ENCODE measurements around the gene OSBP2. TPM values are rescaled to one million over a fixed set of nuclear protein-coding genes. Genes with fewer than 3 reads are reported as not detected.

Gene OSBP2
- total and polyA plus RNA-seq, 2 experiments from 2014 or later = 2.1 to 2.9 TPM

DNA sequence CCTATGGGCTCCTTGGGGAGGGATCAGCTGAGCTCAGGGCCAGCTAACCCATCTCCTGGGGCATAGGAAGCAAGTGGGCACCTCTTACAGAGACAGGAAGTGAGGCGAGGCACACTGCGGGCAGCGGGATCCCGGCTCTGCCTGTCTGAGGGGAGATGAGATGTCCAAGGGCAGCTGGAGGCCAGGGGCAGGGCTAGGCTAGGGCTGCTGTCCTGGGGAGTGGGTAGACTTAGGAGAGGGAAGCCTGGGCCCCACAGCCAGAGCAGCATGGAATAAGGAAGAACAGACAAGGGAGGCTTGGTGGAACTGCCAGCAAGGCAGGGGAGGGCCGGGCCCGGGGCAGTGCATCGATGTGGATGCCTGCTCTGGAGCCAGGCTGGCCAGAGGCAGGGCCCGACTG is 197.6 kb downstream of the OSBP2 start:
- no peaks in the 10 kb centered on the region for H3K36me3 ChIP-seq (ENCODE audit: insufficient read depth)
- no peaks in the 10 kb centered on the region for H3K4me1 ChIP-seq (ENCODE audit: insufficient read depth)
- no peak overlapping the region for H3K27ac ChIP-seq (ENCODE audit: low read depth)
- H3K27me3 ChIP-seq (ENCODE audit: insufficient read depth) = no peaks in the 10 kb centered on the region
- DNase-seq (ENCODE audit: low spot score) (no peak), ATAC-seq (no peak)
- H3K4me1 Mint-ChIP-seq = peaks cover 22% of the 10 kb centered on the region
- no peak overlapping the region for H3K4me2 ChIP-seq
- no peaks in the 10 kb centered on the region for H3K79me2 ChIP-seq (replicated peaks; ENCODE audit: insufficient read depth)
- TF ChIP-seq STAT1 (IDR thresholded peaks at IDR 0.05; ENCODE audit: unreplicated experiment) (no peak), ZNF114 (CRISPR knock-in tag; IDR thresholded peaks at IDR 0.05) (no peak), JUNB (IDR thresholded peaks at IDR 0.05; ENCODE audit: unreplicated experiment) (no peak), NANOG (IDR thresholded peaks at IDR 0.05; ENCODE audit: borderline replicate concordance) (no peak), EZH2 (IDR thresholded peaks at IDR 0.05; ENCODE audit: low read depth, unreplicated experiment) (no peak), EZH2phosphoT487 (IDR thresholded peaks at IDR 0.05; ENCODE audit: unreplicated experiment) (no peak), CREB1 (CRISPR knock-in tag; IDR thresholded peaks at IDR 0.05; ENCODE audit: low read depth) (no peak), POLR2AphosphoS5 (IDR thresholded peaks at IDR 0.05; ENCODE audit: low read depth) (no peak), ZNF331 (CRISPR knock-in tag; IDR thresholded peaks at IDR 0.05; ENCODE audit: low read depth) (no peak)
- TF ChIP-seq, protein P1, sequence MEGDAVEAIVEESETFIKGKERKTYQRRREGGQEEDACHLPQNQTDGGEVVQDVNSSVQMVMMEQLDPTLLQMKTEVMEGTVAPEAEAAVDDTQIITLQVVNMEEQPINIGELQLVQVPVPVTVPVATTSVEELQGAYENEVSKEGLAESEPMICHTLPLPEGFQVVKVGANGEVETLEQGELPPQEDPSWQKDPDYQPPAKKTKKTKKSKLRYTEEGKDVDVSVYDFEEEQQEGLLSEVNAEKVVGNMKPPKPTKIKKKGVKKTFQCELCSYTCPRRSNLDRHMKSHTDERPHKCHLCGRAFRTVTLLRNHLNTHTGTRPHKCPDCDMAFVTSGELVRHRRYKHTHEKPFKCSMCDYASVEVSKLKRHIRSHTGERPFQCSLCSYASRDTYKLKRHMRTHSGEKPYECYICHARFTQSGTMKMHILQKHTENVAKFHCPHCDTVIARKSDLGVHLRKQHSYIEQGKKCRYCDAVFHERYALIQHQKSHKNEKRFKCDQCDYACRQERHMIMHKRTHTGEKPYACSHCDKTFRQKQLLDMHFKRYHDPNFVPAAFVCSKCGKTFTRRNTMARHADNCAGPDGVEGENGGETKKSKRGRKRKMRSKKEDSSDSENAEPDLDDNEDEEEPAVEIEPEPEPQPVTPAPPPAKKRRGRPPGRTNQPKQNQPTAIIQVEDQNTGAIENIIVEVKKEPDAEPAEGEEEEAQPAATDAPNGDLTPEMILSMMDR (conservative IDR thresholded peaks at IDR 0.05; ENCODE audit: low read depth in 2 of 2) = no peak
- TF ChIP-seq, protein P2, sequence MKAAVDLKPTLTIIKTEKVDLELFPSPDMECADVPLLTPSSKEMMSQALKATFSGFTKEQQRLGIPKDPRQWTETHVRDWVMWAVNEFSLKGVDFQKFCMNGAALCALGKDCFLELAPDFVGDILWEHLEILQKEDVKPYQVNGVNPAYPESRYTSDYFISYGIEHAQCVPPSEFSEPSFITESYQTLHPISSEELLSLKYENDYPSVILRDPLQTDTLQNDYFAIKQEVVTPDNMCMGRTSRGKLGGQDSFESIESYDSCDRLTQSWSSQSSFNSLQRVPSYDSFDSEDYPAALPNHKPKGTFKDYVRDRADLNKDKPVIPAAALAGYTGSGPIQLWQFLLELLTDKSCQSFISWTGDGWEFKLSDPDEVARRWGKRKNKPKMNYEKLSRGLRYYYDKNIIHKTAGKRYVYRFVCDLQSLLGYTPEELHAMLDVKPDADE (IDR thresholded peaks at IDR 0.05) = no peak
- TF ChIP-seq, protein P3, sequence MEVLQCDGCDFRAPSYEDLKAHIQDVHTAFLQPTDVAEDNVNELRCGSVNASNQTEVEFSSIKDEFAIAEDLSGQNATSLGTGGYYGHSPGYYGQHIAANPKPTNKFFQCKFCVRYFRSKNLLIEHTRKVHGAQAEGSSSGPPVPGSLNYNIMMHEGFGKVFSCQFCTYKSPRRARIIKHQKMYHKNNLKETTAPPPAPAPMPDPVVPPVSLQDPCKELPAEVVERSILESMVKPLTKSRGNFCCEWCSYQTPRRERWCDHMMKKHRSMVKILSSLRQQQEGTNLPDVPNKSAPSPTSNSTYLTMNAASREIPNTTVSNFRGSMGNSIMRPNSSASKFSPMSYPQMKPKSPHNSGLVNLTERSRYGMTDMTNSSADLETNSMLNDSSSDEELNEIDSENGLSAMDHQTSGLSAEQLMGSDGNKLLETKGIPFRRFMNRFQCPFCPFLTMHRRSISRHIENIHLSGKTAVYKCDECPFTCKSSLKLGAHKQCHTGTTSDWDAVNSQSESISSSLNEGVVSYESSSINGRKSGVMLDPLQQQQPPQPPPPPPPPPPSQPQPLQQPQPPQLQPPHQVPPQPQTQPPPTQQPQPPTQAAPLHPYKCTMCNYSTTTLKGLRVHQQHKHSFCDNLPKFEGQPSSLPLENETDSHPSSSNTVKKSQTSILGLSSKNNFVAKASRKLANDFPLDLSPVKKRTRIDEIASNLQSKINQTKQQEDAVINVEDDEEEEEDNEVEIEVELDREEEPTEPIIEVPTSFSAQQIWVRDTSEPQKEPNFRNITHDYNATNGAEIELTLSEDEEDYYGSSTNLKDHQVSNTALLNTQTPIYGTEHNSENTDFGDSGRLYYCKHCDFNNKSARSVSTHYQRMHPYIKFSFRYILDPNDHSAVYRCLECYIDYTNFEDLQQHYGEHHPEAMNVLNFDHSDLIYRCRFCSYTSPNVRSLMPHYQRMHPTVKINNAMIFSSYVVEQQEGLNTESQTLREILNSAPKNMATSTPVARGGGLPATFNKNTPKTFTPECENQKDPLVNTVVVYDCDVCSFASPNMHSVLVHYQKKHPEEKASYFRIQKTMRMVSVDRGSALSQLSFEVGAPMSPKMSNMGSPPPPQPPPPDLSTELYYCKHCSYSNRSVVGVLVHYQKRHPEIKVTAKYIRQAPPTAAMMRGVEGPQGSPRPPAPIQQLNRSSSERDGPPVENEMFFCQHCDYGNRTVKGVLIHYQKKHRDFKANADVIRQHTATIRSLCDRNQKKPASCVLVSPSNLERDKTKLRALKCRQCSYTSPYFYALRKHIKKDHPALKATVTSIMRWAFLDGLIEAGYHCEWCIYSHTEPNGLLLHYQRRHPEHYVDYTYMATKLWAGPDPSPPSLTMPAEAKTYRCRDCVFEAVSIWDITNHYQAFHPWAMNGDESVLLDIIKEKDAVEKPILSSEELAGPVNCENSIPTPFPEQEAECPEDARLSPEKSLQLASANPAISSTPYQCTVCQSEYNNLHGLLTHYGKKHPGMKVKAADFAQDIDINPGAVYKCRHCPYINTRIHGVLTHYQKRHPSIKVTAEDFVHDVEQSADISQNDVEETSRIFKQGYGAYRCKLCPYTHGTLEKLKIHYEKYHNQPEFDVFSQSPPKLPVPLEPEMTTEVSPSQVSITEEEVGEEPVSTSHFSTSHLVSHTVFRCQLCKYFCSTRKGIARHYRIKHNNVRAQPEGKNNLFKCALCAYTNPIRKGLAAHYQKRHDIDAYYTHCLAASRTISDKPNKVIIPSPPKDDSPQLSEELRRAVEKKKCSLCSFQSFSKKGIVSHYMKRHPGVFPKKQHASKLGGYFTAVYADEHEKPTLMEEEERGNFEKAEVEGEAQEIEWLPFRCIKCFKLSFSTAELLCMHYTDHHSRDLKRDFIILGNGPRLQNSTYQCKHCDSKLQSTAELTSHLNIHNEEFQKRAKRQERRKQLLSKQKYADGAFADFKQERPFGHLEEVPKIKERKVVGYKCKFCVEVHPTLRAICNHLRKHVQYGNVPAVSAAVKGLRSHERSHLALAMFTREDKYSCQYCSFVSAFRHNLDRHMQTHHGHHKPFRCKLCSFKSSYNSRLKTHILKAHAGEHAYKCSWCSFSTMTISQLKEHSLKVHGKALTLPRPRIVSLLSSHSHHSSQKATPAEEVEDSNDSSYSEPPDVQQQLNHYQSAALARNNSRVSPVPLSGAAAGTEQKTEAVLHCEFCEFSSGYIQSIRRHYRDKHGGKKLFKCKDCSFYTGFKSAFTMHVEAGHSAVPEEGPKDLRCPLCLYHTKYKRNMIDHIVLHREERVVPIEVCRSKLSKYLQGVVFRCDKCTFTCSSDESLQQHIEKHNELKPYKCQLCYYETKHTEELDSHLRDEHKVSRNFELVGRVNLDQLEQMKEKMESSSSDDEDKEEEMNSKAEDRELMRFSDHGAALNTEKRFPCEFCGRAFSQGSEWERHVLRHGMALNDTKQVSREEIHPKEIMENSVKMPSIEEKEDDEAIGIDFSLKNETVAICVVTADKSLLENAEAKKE (CRISPR knock-in tag; IDR thresholded peaks at IDR 0.05) = no peak
- H3K27me3 Mint-ChIP-seq (ENCODE audit: insufficient read depth, low read depth, poor library complexity) = peaks cover 13% of the 10 kb centered on the region
- H3K9me2 ChIP-seq (ENCODE audit: insufficient read depth) = no peaks in the 10 kb centered on the region
- H3K36me3 Mint-ChIP-seq (ENCODE audit: low read depth) = peaks cover 21% of the 10 kb centered on the region
- no peak overlapping the region for H3K27ac Mint-ChIP-seq
- H4K20me1 ChIP-seq (replicated peaks; ENCODE audit: insufficient read depth) = no peaks in the 10 kb centered on the region
- no peak overlapping the region for H3K4me3 ChIP-seq
- no peak overlapping the region for H3K4me3 Mint-ChIP-seq
- no peaks in the 10 kb centered on the region for H3F3A ChIP-seq (replicated peaks; ENCODE audit: low read depth)
- no peaks in the 10 kb centered on the region for H3K9me3 Mint-ChIP-seq
- H2AFZ ChIP-seq = no peak overlapping the region
